H1 (cell line): ENCODE data around the gene CCDC91. TPM values are rescaled to one million over a fixed set of nuclear protein-coding genes. Genes with fewer than 3 reads are reported as not detected.

ENCODE experiments used
- CTCF ChIA-PET: fragments of 300-600 bp; sonication (Branson Sonifier 250); formaldehyde crosslinking; loops from one replicate; lab custom pipeline; 2021; ENCODE audit not compliant: partially characterized antibody; lab: Charles Lee
- POLR2A ChIA-PET: fragments of 300-600 bp; sonication (Branson Sonifier 250); formaldehyde crosslinking; loops from one replicate; lab custom pipeline; 2021; ENCODE audit warnings: inconsistent platforms; ENCODE audit not compliant: partially characterized antibody; lab: Charles Lee
- DNase-seq, 2 experiments: peaks; one replicate each; pipeline versions ENCODE4 v3.0.0 to v3.0.0-alpha.2; 2010 to 2022; ENCODE audit warnings: low spot score in 2 of 2, low read depth in 1 of 2, mixed read lengths in 1 of 2
- FAIRE-seq: peaks from 2 replicates; lab custom pipeline; 2011; peaks lifted over from hg19 to GRCh38; lab: Jason Lieb, UNC
- H2AFZ ChIP-seq: 2 replicates; pipeline ENCODE4 v1.8.1; 2012; ENCODE audit warnings: low read length, inconsistent platforms
- H2AK5ac ChIP-seq: 2 replicates; pipeline ENCODE4 v1.6.1; 2013; ENCODE audit warnings: low read depth, low read length
- H2BK120ac ChIP-seq: replicated peaks from 2 replicates; pipeline ENCODE3; 2013; ENCODE audit warnings: low read depth, low read length, inconsistent platforms
- H2BK12ac ChIP-seq: 2 replicates; pipeline ENCODE4 v1.6.1; 2013; ENCODE audit warnings: low read depth, low read length
- H2BK15ac ChIP-seq: 2 replicates; pipeline ENCODE4 v1.6.1; 2013; ENCODE audit warnings: low read length
- H2BK20ac ChIP-seq: 2 replicates; pipeline ENCODE4 v1.6.1; 2013; ENCODE audit warnings: low read length
- H2BK5ac ChIP-seq: 2 replicates; pipeline ENCODE4 v1.6.1; 2013; ENCODE audit warnings: low read depth, low read length
- H3K14ac ChIP-seq: 2 replicates; pipeline ENCODE4 v1.6.1; 2013; ENCODE audit warnings: inconsistent platforms; ENCODE audit not compliant: insufficient read length
- H3K18ac ChIP-seq: 2 replicates; pipeline ENCODE4 v1.6.1; 2013; ENCODE audit warnings: low read length; ENCODE audit errors: extremely low read depth
- H3K23ac ChIP-seq: 2 replicates; pipeline ENCODE4 v1.6.1; 2013; ENCODE audit warnings: inconsistent platforms; ENCODE audit not compliant: insufficient read length
- H3K23me2 ChIP-seq: 2 replicates; pipeline ENCODE4 v1.6.1; 2013; ENCODE audit warnings: low read depth, low read length
- H3K27ac ChIP-seq: 2 replicates; pipeline ENCODE4 v1.6.1; 2011; ENCODE audit warnings: low read depth, low read length, inconsistent platforms
- H3K27me3 ChIP-seq, 4 experiments: replicated peaks in 1 of 4; 1 replicate in 1 of 4; 2 replicates in 3 of 4; pipeline versions ENCODE4 v1.6.1 to v1.8.1; 2011 to 2013; ENCODE audit warnings: low read length in 3 of 4, mild to moderate bottlenecking in 3 of 4, inconsistent platforms in 2 of 4, mixed read lengths in 2 of 4, moderate library complexity in 1 of 4; ENCODE audit not compliant: control insufficient read depth in 3 of 4, insufficient read depth in 3 of 4; ENCODE audit errors: extremely low read depth in 1 of 4
- H3K36me3 ChIP-seq, 4 experiments: 2 replicates each; pipeline versions ENCODE4 v1.6.1 to v1.8.1; 2011 to 2013; ENCODE audit warnings: mild to moderate bottlenecking in 4 of 4, low read length in 3 of 4, moderate library complexity in 2 of 4, control low read depth in 1 of 4, inconsistent platforms in 1 of 4; ENCODE audit not compliant: insufficient read depth in 4 of 4, control insufficient read depth in 2 of 4
- H3K4ac ChIP-seq: replicated peaks from 2 replicates; pipeline ENCODE3; 2013; ENCODE audit warnings: low read length, low read depth, mixed read lengths, inconsistent platforms; ENCODE audit not compliant: insufficient read length
- H3K4me1 ChIP-seq, 4 experiments: replicated peaks in 1 of 4; 1 replicate in 1 of 4; 2 replicates in 3 of 4; pipeline versions ENCODE4 v1.6.1 to v1.8.1; 2011 to 2013; ENCODE audit warnings: low read length in 3 of 4, inconsistent platforms in 2 of 4, mixed read lengths in 1 of 4; ENCODE audit not compliant: insufficient read depth in 4 of 4, control insufficient read depth in 3 of 4
- H3K4me2 ChIP-seq, 2 experiments: 2 replicates each; pipeline versions ENCODE4 v1.6.1 to v1.8.1; 2011 to 2013; ENCODE audit warnings: low read depth in 2 of 2, low read length in 2 of 2, control low read depth in 1 of 2, inconsistent platforms in 1 of 2, mild to moderate bottlenecking in 1 of 2; ENCODE audit not compliant: insufficient read depth in 1 of 2
- H3K4me3 ChIP-seq, 4 experiments: fragments of 200-600, 300-600 bp in 1 of 4; sonication (generic), shearing (Covaris generic), sonication (Bioruptor Twin) in 1 of 4; 2 replicates each; pipeline versions ENCODE4 v1.5.1 to v1.8.1; 2011 to 2016; ENCODE audit warnings: low read length in 4 of 4, low read depth in 3 of 4, control low read depth in 2 of 4, inconsistent platforms in 2 of 4, mild to moderate bottlenecking in 2 of 4, mixed read lengths in 1 of 4, moderate library complexity in 1 of 4; ENCODE audit not compliant: insufficient read depth in 2 of 4; ENCODE audit errors: extremely low read depth in 1 of 4
- H3K56ac ChIP-seq: replicated peaks from 2 replicates; pipeline ENCODE3; 2013; ENCODE audit warnings: low read depth, mild to moderate bottlenecking, mixed read lengths, low read length, inconsistent platforms; ENCODE audit not compliant: insufficient read length
- H3K79me1 ChIP-seq: 2 replicates; pipeline ENCODE4 v1.6.1; 2013; ENCODE audit warnings: low read depth, low read length, control low read depth
- H3K79me2 ChIP-seq, 2 experiments: 2 replicates each; pipeline versions ENCODE4 v1.6.1 to v1.8.1; 2012 to 2013; ENCODE audit warnings: low read length in 2 of 2, mild to moderate bottlenecking in 2 of 2, inconsistent platforms in 1 of 2; ENCODE audit not compliant: insufficient read depth in 2 of 2, control insufficient read depth in 1 of 2
- H3K9ac ChIP-seq, 4 experiments: replicated peaks in 1 of 4; 1 replicate in 1 of 4; 2 replicates in 3 of 4; pipeline versions ENCODE4 v1.6.1 to v1.8.1; 2011 to 2013; ENCODE audit warnings: low read depth in 3 of 4, low read length in 3 of 4, control low read depth in 2 of 4, mild to moderate bottlenecking in 2 of 4, moderate library complexity in 2 of 4, inconsistent platforms in 1 of 4; ENCODE audit errors: extremely low read depth in 1 of 4
- H3K9me3 ChIP-seq, 2 experiments: 2 replicates each; pipeline versions ENCODE4 v1.6.1 to v1.8.1; 2012 to 2013; ENCODE audit warnings: mild to moderate bottlenecking in 2 of 2, moderate library complexity in 2 of 2, control low read depth in 1 of 2, inconsistent platforms in 1 of 2, low read depth in 1 of 2, low read length in 1 of 2, mixed read lengths in 1 of 2; ENCODE audit not compliant: insufficient read depth in 2 of 2
- H4K20me1 ChIP-seq, 2 experiments: replicated peaks in 1 of 2; 2 replicates each; pipeline versions ENCODE3 to v1.8.1; 2011 to 2013; ENCODE audit warnings: inconsistent platforms in 2 of 2, low read length in 2 of 2, mild to moderate bottlenecking in 1 of 2; ENCODE audit not compliant: insufficient read depth in 2 of 2, control insufficient read depth in 1 of 2
- H4K5ac ChIP-seq: 2 replicates; pipeline ENCODE4 v1.6.1; 2013; ENCODE audit warnings: low read length, low read depth, mixed read lengths, inconsistent platforms; ENCODE audit not compliant: insufficient read length
- H4K8ac ChIP-seq: 2 replicates; pipeline ENCODE4 v1.8.0; 2013; ENCODE audit warnings: mild to moderate bottlenecking, moderate library complexity, low read length, inconsistent platforms; ENCODE audit not compliant: insufficient read depth; ENCODE audit errors: extremely low read depth
- H4K91ac ChIP-seq: replicated peaks from 2 replicates; pipeline ENCODE3; 2013; ENCODE audit warnings: low read length, mixed read lengths, inconsistent platforms; ENCODE audit not compliant: insufficient read length
- ASH2L ChIP-seq: fragments of 200-600, 300-600 bp; sonication (generic); IDR thresholded peaks from one replicate; pipeline ENCODE4 v1.7.1; 2017; ENCODE audit warnings: low read length
- ATF2 ChIP-seq: IDR thresholded peaks from 2 replicates; pipeline ENCODE4 v1.6.1; 2012; ENCODE audit warnings: low read length, inconsistent platforms
- CHD2 ChIP-seq: IDR thresholded peaks from 2 replicates; pipeline ENCODE4 v1.6.1; 2012; ENCODE audit warnings: low read length, improper control_type of control experiment
- EGR1 ChIP-seq: IDR thresholded peaks from 2 replicates; pipeline ENCODE4 v1.6.1; 2011; ENCODE audit warnings: low read depth, low read length, borderline replicate concordance
- JUN ChIP-seq: IDR thresholded peaks from 2 replicates; pipeline ENCODE4 v1.6.1; 2011; ENCODE audit warnings: low read depth, mild to moderate bottlenecking, improper control_type of control experiment, low read length
- JUND ChIP-seq: IDR thresholded peaks from 2 replicates; pipeline ENCODE4 v1.6.1; 2011; ENCODE audit warnings: mild to moderate bottlenecking, improper control_type of control experiment, low read length
- MAFK ChIP-seq: IDR thresholded peaks from 2 replicates; pipeline ENCODE4 v1.6.1; 2012; ENCODE audit warnings: low read depth, mild to moderate bottlenecking, improper control_type of control experiment, low read length
- NRF1 ChIP-seq: IDR thresholded peaks from 2 replicates; pipeline ENCODE4 v1.6.1; 2011; ENCODE audit warnings: mild to moderate bottlenecking, low read depth, low read length, improper control_type of control experiment
- POLR2AphosphoS5 ChIP-seq: IDR thresholded peaks from 2 replicates; pipeline ENCODE4 v1.6.1; 2011; ENCODE audit warnings: low read depth, low read length
- POU5F1 ChIP-seq: IDR thresholded peaks from 2 replicates; pipeline ENCODE4 v1.6.1; 2011; ENCODE audit warnings: low read depth, mild to moderate bottlenecking, low read length, moderate library complexity
- RNF2 ChIP-seq: fragments of 200-900, 300-1000 bp; sonication (generic); IDR thresholded peaks from 2 replicates; pipeline ENCODE4 v1.7.1; 2016; ENCODE audit warnings: borderline replicate concordance, low read depth, mild to moderate bottlenecking, antibody characterized with exemption, low read length; ENCODE audit not compliant: poor library complexity, severe bottlenecking; ENCODE audit errors: missing control alignments
- RXRA ChIP-seq: IDR thresholded peaks from 2 replicates; pipeline ENCODE4 v1.6.1; 2011; ENCODE audit warnings: low read depth, mild to moderate bottlenecking, low read length, moderate library complexity; ENCODE audit not compliant: insufficient read depth
- SIRT6 ChIP-seq: IDR thresholded peaks from one replicate; pipeline ENCODE4 v1.7.1; 2012; ENCODE audit warnings: low read length, inconsistent platforms
- WGBS, 2 experiments: shearing (Covaris generic) in 1 of 2; methylation state at CpG; one replicate each; pipeline versions ENCODE4 v1.1.6 to v1.1.7; 2013 to 2015; ENCODE audit warnings: low lambda C conversion rate in 2 of 2, mixed read lengths in 2 of 2, inconsistent platforms in 1 of 2, low coverage in 1 of 2, missing lambda C conversion rate in 1 of 2; ENCODE audit not compliant: insufficient replicate concordance in 2 of 2, insufficient coverage in 1 of 2, insufficient read length in 1 of 2; ENCODE audit errors: extremely low coverage in 1 of 2, missing lambda C conversion rate in 1 of 2; 5-methylcytosine and 5-hydroxymethylcytosine counted together
- polyA plus RNA-seq, 7 experiments: library from polyadenylated mRNA; depleted of rRNA in 3 of 7; stranded (reverse) in 5 of 7; unstranded in 2 of 7; fragments of >200 nt in 5 of 7; fragments of 200-250 nt in 2 of 7; gene quantifications; 1 replicate in 5 of 7; 2 replicates in 1 of 7; 4 replicates in 1 of 7; pipeline versions ENCODE4 v1.2.1 to v1.2.3, GENCODE V29; 2011 to 2013; ENCODE audit warnings: missing spikeins in 2 of 7, mixed read lengths in 2 of 7
- total RNA-seq: library from RNA; stranded (reverse); fragmentation: NEBNext Ultra II Directional; extraction: Animal tissue kit (Norgen Biotek cat#: 25700); gene quantifications from 2 replicates; pipeline ENCODE4 v1.2.1, GENCODE V29; 2021
- TF ChIP-seq, protein P1 (sequence below): IDR thresholded peaks from 2 replicates; pipeline ENCODE4 v1.6.1; 2012; ENCODE audit warnings: inconsistent platforms

CCDC91 gene
- total and polyA plus RNA-seq, 2 of the 8 experiments (the other 6 are each of a cell fraction or from before 2014, with no cell fraction given): 8.6 to 23.1 TPM

GRCh38 chr12:28578361-28578760, 388.1 kb downstream of the CCDC91 start:
- H2BK5ac ChIP-seq: no peak overlapping the region
- 92% methylated on average over 3 of the region's 3 CpGs; no CpG with 5 or more reads in 1 of the 2 experiments for WGBS, 2 experiments
- H3K18ac ChIP-seq: no peak overlapping the region
- H3K4me2 ChIP-seq: no peak overlapping the region
- no peak overlapping the region for H2AK5ac ChIP-seq
- H4K5ac ChIP-seq: no peak overlapping the region
- H3K79me1 ChIP-seq: no peaks in the 10 kb centered on the region
- no peak overlapping the region for H2BK120ac ChIP-seq
- no peaks in the 10 kb centered on the region for H4K20me1 ChIP-seq
- H3K9ac ChIP-seq: no peak overlapping the region
- CTCF ChIA-PET: interaction anchor here (1.1 kb wide), 1 partner anchor 15 kb away, joined by 4 read pairs; no protein-coding TSS in a partner anchor
- DNase-seq (no peak), FAIRE-seq (no peak)
- no peak overlapping the region for H3K56ac ChIP-seq
- no peak overlapping the region for H3K4ac ChIP-seq
- H3K4me3 ChIP-seq: no peak overlapping the region
- no peaks in the 10 kb centered on the region for H3K23me2 ChIP-seq
- H4K91ac ChIP-seq: no peak overlapping the region
- no peaks in the 10 kb centered on the region for H3K36me3 ChIP-seq
- H2AFZ ChIP-seq: no peak overlapping the region
- no peak overlapping the region for H3K27ac ChIP-seq
- H3K79me2 ChIP-seq: no peaks in the 10 kb centered on the region
- no peak overlapping the region for H3K23ac ChIP-seq
- H3K27me3 ChIP-seq: no peaks in the 10 kb centered on the region
- H2BK12ac ChIP-seq: no peak overlapping the region
- H3K4me1 ChIP-seq: no peaks in the 10 kb centered on the region
- no peak overlapping the region for H3K14ac ChIP-seq
- POLR2A ChIA-PET: no interaction called here
- no peaks in the 10 kb centered on the region for H3K9me3 ChIP-seq
- no peak overlapping the region for H4K8ac ChIP-seq
- no peak overlapping the region for H2BK20ac ChIP-seq
- no peak overlapping the region for H2BK15ac ChIP-seq
- no peak for TF ChIP-seq NRF1
- no peak for TF ChIP-seq SIRT6
- TF ChIP-seq JUN: no peak
- no peak for TF ChIP-seq POLR2AphosphoS5
- no peak for TF ChIP-seq ATF2
- no peak for TF ChIP-seq EGR1
- no peak for TF ChIP-seq POU5F1
- TF ChIP-seq RNF2: no peak
- no peak for TF ChIP-seq MAFK
- TF ChIP-seq JUND: no peak
- no peak for TF ChIP-seq CHD2
- TF ChIP-seq RXRA: no peak
- TF ChIP-seq, protein P1, sequence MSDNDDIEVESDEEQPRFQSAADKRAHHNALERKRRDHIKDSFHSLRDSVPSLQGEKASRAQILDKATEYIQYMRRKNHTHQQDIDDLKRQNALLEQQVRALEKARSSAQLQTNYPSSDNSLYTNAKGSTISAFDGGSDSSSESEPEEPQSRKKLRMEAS: no peak
- TF ChIP-seq ASH2L: no peak
